Type B pancreatic cell (in vitro differentiated cells): ENCODE results near the gene CAMSAP1. TPM values are rescaled to one million over a fixed set of nuclear protein-coding genes. Genes with fewer than 3 reads are reported as not detected.

Source experiments
- DNase-seq: peaks from one replicate; pipeline ENCODE4 v3.0.0; 2021; ENCODE audit warnings: mixed read lengths; ENCODE audit not compliant: unreplicated experiment; ENCODE audit errors: extremely low spot score
- H3K27ac Mint-ChIP-seq: 2 replicates; pipeline ENCODE4 v1.8.0; 2021; ENCODE audit warnings: mild to moderate bottlenecking, mixed read lengths
- H3K27me3 Mint-ChIP-seq: 2 replicates; pipeline ENCODE4 v1.8.0; 2021; ENCODE audit warnings: mixed read lengths
- H3K36me3 Mint-ChIP-seq: 2 replicates; pipeline ENCODE4 v1.8.0; 2021; ENCODE audit warnings: mixed read lengths
- H3K4me1 Mint-ChIP-seq: one replicate; pipeline ENCODE4 v1.8.0; 2021; ENCODE audit warnings: mixed read lengths; ENCODE audit not compliant: unreplicated experiment
- H3K4me3 Mint-ChIP-seq: 2 replicates; pipeline ENCODE4 v1.8.0; 2021; ENCODE audit warnings: mild to moderate bottlenecking, mixed read lengths
- H3K9me3 Mint-ChIP-seq: 2 replicates; pipeline ENCODE4 v1.8.0; 2021; ENCODE audit warnings: mixed read lengths
- total RNA-seq: library from RNA; stranded (reverse); gene quantifications from 2 replicates; pipeline ENCODE4 v1.2.1, GENCODE V29; 2021; ENCODE audit warnings: low replicate concordance
- TF ChIP-seq, protein P1 (sequence below): fragments of 200-600 bp; sonication (generic); conservative IDR thresholded peaks from 2 replicates; pipeline ENCODE4 v1.5.0; 2021; ENCODE audit warnings: antibody characterized with exemption, mild to moderate bottlenecking

Gene CAMSAP1
- total RNA-seq, 1 donor from 2014 or later: 58.2 TPM

DNA sequence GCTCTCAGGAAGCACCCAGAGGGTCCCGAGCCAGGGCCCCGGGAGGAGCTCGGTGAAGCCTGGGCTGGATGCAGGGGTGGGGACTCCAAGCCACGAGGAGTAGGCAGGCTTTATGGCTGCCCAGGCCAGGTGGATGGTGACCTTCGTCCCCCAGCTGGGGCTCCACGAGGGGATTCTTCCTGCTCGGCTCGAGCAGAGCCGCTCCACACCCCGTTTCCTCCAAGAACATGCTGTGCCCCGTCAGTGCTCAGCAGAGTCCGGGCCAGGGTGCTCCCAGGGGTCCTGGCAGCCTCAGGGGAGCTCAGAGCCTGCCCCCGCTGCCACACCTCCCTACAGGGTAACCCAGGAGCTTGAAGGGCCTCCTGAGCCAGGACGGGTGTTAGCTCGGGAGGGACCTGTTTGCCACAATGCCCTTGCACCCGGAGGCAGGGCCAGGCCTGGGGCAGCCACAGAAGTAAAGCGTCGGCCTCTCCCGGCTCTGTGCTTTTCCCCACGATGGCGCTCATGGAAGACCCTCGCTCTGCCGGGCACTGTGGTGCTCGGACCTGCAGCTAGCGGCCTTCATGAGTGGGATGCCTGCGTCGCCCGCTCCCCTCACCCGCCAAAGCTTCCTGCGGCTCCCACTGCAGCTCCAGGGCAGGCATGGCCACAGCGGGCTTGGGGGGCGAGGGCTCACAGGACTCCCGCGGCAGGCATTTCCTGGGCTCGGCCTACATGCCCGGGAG lies 118.6 kb downstream of the CAMSAP1 start:
- Mint-ChIP-seq H3K36me3 (no peaks in the 10 kb centered on the region), H3K27ac (no peak overlapping the region), H3K4me1 (no peaks in the 10 kb centered on the region), H3K9me3 (no peaks in the 10 kb centered on the region), H3K4me3 (no peak overlapping the region), H3K27me3 (no peaks in the 10 kb centered on the region)
- TF ChIP-seq, protein P1, sequence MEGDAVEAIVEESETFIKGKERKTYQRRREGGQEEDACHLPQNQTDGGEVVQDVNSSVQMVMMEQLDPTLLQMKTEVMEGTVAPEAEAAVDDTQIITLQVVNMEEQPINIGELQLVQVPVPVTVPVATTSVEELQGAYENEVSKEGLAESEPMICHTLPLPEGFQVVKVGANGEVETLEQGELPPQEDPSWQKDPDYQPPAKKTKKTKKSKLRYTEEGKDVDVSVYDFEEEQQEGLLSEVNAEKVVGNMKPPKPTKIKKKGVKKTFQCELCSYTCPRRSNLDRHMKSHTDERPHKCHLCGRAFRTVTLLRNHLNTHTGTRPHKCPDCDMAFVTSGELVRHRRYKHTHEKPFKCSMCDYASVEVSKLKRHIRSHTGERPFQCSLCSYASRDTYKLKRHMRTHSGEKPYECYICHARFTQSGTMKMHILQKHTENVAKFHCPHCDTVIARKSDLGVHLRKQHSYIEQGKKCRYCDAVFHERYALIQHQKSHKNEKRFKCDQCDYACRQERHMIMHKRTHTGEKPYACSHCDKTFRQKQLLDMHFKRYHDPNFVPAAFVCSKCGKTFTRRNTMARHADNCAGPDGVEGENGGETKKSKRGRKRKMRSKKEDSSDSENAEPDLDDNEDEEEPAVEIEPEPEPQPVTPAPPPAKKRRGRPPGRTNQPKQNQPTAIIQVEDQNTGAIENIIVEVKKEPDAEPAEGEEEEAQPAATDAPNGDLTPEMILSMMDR: no peak
- no peak for DNase-seq

DNA sequence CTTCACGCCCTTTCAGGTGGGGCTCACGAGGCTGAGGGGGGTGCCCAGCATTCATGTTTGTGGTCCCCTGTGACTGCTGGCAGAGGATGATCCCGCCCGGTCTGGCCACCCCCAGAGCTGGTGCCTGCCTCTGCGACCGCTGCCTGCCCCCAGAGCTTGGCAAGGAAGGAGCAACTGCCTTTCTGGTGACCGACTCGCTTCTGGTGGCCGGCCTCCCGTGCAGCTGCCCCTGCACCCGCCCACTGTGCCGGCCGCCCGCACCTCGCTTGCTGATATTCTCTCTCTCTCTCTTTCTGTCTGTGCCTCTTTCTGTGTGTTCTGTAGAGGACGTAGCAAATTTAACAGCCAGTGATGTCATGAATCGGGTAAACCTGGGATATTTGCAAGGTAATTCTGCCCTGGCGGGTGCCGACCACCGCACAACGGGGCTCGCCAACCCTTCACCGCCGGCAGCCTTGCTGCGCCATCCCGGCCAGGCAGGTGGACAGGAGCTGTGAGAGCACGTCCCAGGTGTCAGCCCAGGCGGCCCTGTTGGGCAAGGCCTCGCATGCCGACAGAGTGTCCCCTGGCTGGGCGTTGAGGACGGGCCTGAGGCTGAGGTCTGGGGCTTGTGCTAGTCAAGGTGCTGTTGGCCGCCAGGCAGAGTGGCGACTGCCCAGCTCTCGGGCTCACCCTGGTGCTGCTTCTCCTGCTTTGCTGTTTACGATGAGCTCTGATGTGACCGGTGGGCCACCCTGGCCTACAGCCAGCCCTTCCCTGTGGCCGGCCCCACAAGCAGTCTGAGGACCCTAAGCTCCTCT lies 119.4 kb downstream of the CAMSAP1 start:
- H3K4me3 Mint-ChIP-seq: no peak overlapping the region
- H3K36me3 Mint-ChIP-seq: no peaks in the 10 kb centered on the region
- H3K27ac Mint-ChIP-seq: no peak overlapping the region
- TF ChIP-seq, protein P1: no peak
- H3K9me3 Mint-ChIP-seq: no peaks in the 10 kb centered on the region
- H3K4me1 Mint-ChIP-seq: no peaks in the 10 kb centered on the region
- no peaks in the 10 kb centered on the region for H3K27me3 Mint-ChIP-seq
- no peak for DNase-seq

DNA sequence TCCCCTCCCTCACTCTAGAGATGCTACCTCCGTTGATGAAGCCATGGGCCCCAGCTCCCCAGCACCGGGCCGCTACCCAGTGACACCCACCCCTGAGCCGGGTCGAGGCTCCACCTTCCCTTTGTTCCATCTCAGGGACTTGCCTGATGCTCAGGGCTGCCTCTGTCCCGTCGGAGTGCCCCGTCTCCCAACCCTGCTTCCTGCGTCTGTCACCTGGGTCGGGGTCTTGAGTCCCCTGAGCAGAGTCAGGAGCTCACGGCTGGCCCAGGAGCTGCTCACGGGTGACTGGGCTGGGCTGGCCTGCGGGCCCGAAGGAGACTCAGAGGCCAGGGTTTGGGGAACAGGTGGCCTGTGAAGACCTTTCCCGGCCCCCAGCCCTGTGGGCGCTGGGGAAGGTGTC lies 120.0 kb downstream of the CAMSAP1 start:
- no peaks in the 10 kb centered on the region for H3K36me3 Mint-ChIP-seq
- peaks cover 4% of the 10 kb centered on the region for H3K27me3 Mint-ChIP-seq
- no peaks in the 10 kb centered on the region for H3K9me3 Mint-ChIP-seq
- no peak overlapping the region for H3K4me3 Mint-ChIP-seq
- no peak for DNase-seq
- no peak overlapping the region for H3K27ac Mint-ChIP-seq
- H3K4me1 Mint-ChIP-seq: no peaks in the 10 kb centered on the region
- TF ChIP-seq, protein P1: no peak

DNA sequence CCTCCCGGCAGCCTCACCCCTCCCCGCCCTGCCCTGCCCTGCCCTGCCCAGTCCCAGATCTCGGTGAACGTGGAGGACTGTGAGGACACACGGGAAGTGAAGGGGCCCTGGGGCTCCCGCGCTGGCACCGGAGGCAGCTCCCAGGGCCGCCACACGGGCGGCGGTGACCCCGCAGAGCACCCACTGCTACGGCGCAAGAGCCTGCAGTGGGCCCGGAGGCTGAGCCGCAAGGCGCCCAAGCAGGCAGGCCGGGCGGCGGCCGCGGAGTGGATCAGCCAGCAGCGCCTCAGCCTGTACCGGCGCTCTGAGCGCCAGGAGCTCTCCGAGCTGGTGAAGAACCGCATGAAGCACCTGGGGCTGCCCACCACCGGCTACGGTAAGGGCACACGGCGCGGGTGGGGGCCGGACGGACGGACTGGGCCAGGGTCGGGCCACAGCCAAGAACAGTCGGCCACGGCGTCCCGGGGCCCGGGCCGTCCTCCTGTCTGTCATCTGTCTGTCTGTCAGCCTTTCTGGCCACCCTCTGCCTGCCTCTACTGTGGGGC lies 121.1 kb downstream of the CAMSAP1 start:
- Mint-ChIP-seq H3K4me1 (no peaks in the 10 kb centered on the region), H3K4me3 (no peak overlapping the region), H3K27ac (no peak overlapping the region), H3K9me3 (no peaks in the 10 kb centered on the region), H3K27me3 (peaks cover 8% of the 10 kb centered on the region), H3K36me3 (no peaks in the 10 kb centered on the region)
- TF ChIP-seq, protein P1: no peak
- DNase-seq: no peak

DNA sequence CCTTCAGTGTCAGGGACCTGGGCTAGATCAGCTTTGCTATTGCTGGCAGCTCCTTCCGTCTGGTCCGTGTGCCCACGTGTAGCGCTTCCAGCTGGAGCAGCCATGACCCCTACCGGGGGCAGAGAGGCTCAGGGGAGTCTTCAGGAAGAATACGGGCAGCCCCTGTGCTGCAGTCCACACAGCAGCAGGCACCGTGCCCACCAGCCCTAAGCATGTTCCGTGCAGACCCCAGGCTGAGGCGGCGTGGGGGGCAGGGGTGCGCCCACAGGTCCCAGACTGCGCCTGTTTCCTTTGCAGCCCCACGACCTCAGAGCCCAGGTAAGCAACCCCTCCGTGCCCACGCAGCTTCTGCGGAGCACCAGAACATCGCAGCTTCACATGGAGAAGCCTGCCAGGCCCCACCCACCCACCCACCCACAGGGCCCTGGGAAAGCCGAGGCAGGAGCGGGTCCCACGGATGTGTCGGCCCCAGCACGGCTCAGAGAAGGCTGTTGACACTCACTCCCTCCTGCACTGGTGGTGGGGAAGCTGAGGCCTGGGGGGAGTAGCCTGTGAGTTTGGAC lies 122.3 kb downstream of the CAMSAP1 start:
- no peak for DNase-seq
- no peak overlapping the region for H3K4me3 Mint-ChIP-seq
- H3K27ac Mint-ChIP-seq: no peak overlapping the region
- H3K9me3 Mint-ChIP-seq: no peaks in the 10 kb centered on the region
- H3K27me3 Mint-ChIP-seq: peaks cover 8% of the 10 kb centered on the region
- TF ChIP-seq, protein P1: no peak
- no peaks in the 10 kb centered on the region for H3K36me3 Mint-ChIP-seq
- H3K4me1 Mint-ChIP-seq: no peaks in the 10 kb centered on the region
